NCI-H748 (cell line): ENCODE results near the gene PAPSS1.

Source experiments
- DNase-seq: peaks from one replicate; lab custom pipeline; 2025; ENCODE audit not compliant: unreplicated experiment; lab: John Stamatoyannopoulos, UW

Gene PAPSS1

DNA sequence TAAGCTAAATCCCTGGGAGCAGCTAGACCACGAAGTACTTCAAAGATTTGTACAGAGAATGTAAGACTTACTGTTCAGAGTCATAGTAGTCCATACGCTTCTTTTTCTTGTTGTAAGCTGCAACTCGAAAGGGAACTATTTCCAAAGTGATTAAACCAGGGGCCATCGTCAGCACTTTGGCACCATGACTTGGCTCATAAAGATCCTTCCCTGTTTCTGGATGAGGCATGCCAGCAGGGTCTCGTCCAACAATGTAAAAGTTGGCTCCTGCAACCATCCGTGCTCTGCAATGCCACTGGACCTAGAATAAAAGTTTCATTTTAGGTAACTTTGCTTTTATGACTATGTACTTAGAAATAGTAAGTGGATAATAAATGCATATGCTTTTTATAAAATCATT lies 88.5 kb downstream of the PAPSS1 start:
- no peak for DNase-seq

DNA sequence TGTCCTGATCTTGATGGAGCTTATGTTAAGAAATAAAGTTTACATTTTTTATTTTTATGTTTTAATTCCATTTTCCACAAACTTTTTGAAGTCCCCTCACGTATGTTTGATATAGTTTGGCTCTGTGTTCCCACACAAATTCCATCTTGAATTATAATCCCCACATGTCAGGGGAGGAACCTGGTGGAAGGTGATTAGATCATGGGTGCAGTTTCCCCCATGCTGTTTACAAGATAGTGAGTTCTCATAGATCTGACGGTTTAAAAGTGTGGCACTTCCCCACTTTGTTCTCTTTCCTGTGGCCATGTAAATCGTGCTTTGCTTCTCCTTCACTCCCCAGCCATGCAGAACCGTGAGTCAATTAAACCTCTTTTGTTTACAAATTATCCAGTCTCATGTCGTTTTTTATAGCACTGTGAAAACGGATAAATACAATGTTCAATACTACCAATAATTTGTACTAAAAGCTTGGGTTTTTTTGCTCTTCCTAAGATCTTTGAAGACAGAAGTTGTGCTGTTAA lies 89.8 kb downstream of the PAPSS1 start:
- no peak for DNase-seq

DNA sequence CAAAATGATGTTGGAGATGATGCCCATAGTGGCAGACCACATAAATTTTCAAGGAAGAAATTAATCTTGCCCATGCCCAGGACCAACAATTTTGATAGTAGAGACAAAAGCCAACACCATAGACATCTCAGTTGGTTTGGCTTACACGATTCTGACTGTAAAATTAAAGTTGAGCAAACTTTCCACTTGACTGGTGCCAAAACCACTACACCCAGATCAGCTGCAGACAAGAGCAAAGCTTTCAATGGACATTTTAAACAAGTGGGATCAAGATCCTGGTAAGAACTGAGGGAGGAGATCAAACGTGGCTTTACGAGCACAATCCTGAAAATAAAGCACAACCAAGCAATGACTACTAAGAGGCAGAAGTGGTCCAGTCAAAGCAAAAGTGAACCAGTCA lies 90.7 kb downstream of the PAPSS1 start:
- DNase-seq: no peak

DNA sequence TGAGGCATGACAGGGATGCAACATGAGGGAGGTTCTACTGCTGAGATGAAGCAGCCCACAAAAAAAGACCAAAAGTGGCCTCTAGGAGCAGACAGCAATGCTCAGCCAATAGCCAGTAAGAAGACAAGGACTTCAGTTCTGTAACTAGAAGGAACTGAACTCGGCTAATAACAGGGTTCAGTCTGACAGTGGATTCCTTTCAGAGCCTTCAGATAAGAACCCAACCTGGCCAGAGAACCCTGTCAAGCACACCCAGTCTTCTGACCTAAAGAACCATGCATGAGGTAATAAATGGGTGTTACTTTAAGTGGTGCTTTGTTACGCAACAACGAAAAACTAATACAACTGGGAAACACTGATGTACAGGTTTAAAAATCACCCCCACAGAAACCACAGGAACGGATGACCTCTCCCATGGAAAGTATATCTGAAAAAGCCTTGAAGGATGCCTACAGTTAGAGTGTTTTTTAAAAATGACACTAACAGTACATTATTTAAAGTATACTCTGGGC lies 94.6 kb downstream of the PAPSS1 start:
- DNase-seq: no peak

DNA sequence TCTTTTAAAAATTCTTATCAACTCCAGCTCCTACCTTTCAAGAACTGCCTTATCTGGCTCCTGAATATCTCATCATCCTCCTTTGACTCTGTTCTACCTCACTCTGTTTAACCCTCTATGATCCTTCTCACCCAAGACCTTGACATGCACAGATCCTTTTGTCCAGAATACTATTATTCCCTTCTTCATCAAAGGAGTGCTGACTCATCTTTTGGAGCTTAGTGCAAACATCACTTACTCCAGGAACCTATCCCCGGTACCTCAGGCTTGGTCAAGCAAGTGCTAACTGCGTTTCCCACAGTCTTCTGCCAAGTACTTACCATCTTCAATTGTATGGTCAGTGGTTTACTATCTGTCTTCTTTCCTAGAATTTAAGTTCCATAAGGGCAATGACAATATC lies 96.0 kb downstream of the PAPSS1 start:
- no peak for DNase-seq

DNA sequence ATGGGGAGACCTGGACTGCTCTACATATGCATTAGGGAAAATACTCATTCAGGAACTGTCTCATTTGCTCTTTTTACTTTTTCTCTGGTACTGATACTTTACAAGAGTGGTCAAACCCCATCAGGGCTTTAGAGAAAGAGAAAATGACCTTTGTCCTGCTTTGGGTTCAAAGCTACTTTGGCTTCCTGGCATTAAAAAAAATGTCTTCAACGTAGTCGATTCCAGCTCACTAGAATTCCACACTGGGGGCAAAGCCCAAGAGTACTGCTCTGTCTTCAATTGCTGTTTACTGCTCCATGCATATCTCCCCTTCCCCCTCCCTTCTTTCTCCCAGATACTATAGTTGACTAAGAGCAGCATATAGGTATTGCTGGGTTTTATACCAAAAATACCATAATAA lies 98.0 kb downstream of the PAPSS1 start:
- no peak for DNase-seq

DNA sequence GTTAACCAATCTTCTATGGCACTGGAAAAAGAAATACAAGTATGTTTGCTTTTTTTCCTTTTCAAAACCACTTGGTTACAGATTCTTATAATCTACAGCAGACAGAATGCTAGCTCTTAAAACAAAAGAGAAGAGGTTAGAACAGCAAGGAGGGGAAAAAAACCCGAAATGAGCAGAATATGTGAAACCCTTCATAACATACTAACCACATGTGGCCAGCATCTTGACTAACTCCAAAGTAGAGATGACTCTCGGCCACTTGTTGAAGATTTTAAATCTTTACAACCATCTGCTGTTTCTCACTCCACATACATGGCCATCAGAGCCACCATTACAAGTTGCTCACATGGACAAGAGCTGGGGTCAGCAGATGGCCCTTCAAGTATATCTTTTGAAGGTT lies 100.3 kb downstream of the PAPSS1 start:
- no peak for DNase-seq

DNA sequence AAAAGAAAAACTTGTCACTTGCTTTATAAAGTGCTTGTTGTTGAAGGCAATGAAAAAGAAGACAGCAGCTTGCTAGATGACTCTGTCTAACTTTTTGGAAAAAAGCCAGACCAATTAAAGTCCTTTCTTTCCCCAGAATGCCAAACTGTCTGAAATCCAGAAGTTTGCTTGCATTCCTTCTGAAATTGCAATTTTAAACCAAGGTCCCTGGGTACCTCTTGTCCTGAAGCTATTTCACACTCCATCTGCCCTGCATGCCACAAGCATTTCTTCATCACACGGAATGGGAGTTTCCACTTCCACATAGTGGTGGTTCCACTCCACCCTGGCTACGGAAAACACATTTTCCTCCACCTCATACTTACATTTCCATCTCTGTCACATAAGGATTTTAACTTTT lies 101.0 kb downstream of the PAPSS1 start:
- no peak for DNase-seq

DNA sequence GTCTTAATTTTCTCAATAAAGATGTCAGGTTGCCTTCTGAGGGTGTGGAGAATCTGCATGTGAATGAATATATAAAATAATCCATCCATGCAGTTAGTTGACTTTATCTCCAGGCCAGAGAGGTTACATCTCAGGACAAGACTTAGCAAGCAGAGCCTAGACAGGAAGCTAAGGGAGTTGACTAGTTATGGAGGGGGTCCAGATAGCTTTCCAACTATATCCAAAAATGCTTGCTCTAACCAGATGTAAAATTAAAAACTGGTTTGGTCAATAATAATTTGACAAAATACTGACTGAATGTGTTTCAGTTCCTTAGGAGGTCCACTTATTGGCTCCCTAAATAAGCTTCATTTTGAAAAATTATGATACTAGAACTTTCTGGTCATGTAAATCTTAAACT lies 101.4 kb downstream of the PAPSS1 start:
- no peak for DNase-seq

DNA sequence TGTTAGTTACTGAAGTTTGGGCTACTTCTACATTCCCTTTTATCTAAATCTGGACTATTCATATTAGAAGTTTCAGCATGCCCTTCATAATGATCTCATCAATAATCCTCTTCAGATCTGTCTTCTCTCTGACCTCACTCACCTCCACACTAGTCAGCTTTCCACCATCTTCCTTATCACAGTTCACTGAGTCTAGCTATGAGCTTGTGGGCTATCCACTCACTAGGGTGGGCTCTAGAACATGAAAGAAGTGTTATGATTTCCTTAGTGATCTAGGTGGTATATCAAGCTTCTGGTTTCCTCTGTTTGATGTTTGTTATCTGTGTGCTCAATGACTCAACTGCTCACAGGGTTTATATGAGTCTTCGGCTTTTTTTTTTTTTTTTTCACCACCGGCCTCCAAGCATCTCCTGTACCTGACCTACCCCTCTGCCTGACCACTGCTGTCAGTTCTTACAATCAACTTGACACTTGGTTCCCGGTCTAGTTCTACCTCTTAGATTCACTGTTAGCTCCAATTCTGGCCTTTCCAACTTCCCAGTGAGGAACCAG lies 103.1 kb downstream of the PAPSS1 start:
- DNase-seq: no peak

DNA sequence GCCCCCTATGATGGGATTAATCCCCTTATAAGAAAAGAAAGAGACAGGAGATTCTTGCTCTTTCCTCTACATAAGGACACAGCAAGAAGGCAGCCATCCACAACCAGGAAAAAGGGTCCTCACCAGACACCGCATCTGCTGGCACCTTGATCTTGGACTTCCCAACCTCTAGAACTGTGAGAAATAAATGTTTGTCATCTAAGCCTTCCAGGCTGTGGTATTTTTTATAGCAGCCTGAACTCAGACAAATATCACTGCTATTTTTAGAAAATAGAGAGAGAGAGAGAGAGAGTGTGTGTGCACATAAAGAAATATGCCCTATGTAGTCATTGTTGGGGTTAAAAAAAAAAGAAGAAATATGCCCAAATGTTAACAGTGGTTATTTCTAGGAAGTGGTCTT lies 104.2 kb downstream of the PAPSS1 start:
- DNase-seq: no peak

DNA sequence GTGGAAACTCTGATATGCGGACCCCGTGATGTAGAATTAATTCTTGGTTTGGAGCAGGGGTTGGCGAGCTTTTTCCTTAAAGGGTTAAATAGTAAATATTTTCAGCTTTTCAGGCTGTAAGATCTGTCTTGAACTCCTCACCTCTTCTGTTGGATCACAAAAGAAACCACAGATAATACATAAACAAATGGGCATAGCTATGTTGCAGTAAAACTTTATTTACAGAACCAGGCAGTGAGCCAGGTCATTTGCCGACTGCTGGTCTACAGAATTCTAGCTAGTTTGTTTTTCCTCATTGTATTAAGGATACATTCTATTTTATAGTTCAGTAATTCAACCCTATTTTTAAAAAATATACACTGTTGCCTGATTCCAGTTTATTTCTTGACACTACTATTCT lies 116.6 kb downstream of the PAPSS1 start:
- DNase-seq: no peak

DNA sequence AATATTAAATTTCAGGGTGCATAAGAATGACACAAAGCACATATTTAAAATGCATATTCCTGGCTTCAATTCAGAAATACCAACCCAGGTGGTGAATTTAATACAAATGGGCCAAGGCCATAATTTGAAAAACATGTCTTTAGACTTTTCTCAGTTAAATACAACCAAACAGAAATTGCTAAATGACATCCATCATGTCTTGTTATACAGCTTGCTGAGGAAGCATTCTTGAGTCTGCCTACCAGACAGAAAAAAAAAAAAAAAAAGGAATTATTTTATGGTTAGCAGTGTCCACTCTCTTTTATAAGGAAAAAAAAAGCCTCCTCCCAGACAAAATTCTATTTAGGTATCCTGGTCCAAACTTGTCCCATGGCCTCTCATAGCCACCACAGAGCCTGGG lies 119.1 kb downstream of the PAPSS1 start:
- no peak for DNase-seq

DNA sequence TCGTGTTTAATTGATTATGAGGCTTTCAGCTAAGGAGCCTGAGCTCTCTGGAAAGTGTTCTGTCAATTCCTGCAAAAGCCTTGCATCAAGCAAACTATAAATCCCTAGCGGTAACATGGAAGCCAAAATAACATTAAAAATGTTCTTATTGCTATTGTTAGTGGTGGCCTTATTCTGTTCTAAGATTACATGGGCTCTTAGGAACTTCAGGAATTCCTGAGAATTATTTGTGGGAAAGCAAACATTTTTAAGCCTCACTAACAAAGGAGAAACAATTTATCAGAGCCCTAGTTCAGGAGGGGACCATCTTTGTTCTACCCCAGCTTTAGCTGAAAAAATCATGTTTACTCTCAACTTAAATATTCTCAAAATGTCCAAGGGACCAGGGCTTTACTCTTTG lies 119.6 kb downstream of the PAPSS1 start:
- DNase-seq: no peak

DNA sequence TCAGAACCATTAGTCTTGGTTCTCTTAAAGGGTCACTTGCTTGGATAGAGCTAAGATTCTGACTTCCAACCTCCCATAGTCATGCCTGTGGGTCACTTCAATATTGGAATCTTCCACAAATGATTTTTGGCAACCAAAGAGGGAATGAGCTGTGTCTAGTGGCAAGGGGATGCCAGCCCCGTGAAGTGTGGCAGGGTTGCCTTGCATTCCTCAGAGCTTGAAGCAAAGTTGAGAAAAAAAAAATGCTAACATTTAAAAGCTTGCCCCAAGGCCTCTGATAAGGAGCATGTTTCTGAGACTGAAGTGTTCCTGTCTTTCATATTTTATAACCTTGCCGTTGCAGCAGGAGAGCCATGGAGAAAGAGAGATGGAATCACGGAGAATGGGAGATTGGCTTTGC lies 120.2 kb downstream of the PAPSS1 start:
- no peak for DNase-seq

DNA sequence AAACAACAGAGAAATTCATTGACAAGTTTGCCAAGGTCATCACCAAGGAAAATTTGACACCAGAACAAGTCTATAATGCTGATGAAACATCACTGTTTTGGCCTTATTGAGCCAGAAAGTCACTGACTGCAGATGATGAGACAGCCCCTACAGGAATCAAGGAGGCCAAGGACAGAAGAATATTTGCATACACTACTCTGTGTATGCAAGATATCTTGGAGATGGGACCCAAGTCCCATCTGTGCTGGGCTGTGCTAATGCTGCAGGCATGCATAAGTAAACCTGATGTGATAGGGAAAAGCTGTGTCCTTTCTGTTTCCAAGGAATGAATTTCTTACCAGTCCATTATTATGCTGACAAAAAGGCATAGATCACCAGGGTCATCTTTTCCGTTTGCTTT lies 126.8 kb downstream of the PAPSS1 start:
- no peak for DNase-seq

DNA sequence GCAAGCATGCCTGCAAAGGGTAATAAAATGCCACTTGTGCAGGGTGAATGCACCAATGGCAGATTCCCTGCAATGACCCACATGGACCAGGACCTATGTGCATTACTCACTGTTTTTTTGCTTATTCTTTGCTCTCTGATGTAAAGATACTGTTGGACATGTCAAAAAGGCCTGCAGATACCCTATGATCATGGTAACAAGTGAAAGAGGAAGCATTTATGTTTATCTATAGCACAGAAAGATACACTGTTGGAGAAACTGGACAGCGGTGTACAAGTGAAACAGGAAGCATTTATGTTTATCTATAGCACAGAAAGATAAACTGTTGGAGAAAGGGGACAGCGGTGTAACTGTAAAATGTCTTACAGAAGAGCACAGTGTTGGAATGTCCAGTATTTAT lies 127.5 kb downstream of the PAPSS1 start:
- no peak for DNase-seq

DNA sequence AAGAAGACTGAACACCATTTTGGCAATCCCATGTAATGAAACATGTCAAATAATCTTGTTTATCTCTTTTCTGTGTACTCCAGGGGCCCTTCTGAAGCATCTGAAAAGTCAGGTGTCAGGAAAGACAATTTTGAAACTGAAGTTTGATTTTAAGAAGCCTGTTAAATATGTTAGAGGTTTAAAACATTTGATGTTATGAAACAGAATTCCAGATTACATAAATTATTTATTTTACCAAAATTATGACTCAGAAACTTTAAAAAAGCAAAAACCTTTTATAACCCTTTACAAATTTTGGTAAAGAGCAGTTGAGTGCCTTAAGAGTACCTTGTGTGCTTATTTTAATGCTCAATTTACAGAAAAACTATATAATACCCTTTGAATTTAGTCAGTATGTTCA lies 130.8 kb downstream of the PAPSS1 start:
- DNase-seq: no peak

DNA sequence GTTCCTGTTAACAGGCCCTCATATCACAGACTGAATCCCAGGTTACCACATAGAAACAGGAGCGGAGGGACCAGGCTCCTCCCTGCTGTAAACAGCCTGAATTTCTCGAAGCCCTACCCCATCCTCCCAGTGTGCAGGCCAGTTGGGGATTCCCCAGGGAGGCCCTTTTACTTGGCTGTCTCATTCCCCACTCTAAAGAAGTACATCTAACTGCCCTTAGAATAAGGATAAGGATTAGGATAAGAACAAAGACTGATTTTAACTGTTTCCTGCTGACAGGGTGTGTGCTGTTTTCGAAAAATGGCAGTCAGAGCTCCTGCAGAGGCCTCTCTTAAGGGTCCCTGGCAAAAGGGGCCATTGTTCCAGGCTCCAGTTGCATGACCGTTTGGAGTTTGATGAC lies 133.7 kb downstream of the PAPSS1 start:
- DNase-seq: no peak

DNA sequence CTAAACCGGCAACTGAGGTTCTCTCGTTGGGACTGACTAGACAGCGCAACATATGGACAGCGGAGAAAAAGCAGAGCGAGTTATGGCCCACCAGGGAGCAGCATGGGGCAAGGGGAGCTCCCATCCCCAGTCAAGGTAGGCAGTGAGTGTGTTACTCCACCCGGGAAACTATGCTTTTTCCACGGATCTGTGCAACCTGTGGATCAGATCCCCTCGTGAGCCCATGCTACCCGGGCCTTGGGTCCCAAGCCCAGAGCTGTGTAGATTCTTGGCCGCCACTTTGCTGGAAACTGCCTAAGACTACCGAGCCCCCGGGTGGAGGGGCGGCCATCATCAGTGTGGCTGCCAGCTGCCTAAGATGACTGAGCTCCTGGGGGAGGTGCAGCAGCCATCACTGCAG lies 140.9 kb downstream of the PAPSS1 start:
- DNase-seq: no peak

DNA sequence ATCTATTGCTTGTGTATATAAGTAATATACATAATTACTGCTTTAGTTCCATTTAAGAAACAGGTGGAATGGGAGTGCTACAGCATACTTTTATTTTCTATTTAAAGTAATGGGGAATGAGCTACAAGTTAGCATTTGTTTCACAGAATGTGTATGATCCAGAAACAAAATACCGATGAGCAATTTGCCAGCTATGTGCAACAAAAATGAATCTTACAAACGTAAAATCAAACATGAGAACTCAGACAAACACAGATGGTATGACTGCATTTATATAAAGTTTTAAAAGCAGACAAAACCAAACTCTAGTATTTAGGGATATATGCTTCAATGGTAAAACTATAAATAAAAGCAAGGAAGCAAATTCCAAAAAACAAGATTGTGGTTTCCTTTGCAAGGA lies 141.7 kb downstream of the PAPSS1 start:
- no peak for DNase-seq

DNA sequence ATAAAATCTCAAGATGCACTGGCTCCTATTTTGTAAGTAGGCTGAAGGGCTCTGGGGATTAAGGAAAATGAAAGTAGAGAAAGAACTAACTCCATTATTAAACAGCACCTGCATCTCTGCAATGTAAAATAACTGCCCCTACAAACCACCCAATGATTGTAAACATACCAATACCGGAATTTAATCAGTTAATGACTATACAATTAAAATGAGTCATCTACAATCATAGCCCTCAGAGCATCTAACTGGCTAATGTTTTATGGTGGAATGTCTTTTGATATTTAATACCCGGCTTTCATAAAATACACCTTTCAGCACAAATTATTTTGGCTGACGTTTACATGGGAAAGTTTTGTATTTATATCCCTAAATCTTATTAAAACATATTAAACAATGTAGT lies 142.3 kb downstream of the PAPSS1 start:
- no peak for DNase-seq

DNA sequence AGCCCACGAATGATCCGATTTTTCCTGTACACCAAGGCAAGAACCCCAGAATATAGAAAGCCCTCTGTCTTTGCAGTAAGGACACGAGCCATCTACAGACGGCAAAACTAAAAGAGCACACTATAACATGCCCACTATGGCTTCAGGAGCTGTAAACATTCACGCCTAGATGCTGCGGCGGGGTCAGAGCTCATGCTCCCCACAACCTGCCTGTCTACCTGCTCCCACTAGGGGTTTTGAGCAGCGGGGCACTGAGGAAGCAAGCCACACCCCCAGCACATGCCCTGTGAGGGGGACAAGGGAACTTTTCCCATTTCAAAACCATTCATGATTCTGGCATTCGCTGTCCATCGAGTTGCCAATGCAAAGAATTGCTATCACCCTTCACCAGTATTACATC lies 144.8 kb downstream of the PAPSS1 start:
- no peak for DNase-seq

DNA sequence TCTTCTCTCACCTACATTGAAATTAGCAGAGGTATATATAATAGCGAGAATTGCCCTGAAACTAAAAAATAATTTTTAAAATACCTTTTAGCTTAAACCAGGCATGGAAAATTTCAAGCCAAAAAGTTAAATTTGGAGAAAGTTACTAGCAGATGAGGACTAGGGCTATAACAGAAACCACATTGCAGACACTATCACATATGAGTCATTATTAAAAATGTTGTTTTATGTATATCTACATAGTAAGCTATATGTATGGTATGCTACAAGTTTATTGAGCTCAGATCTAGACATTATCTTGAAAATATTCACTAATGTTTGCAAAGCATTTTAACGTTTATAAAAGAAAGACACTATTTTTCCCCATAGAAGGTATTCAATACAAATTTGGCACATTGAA lies 147.8 kb downstream of the PAPSS1 start:
- no peak for DNase-seq
